Smooth muscle cell (in vitro differentiated cells): ENCODE results near the gene INTU. TPM values are rescaled to one million over a fixed set of nuclear protein-coding genes. Genes with fewer than 3 reads are reported as not detected.

Experiments used
- DNase-seq: peaks from one replicate; lab custom pipeline; 2025; ENCODE audit not compliant: unreplicated experiment; lab: John Stamatoyannopoulos, UW
- H2AFZ ChIP-seq: fragments of 200-600 bp; sonication (generic); 2 replicates; pipeline ENCODE4 v1.6.0; 2016; ENCODE audit warnings: antibody characterized with exemption, low read depth, mild to moderate bottlenecking
- H3F3A ChIP-seq: fragments of 200-600 bp; sonication (generic); 2 replicates; pipeline ENCODE4 v1.6.0; 2017; ENCODE audit warnings: antibody characterized with exemption, low read depth
- H3K27ac ChIP-seq: fragments of 200-600 bp; sonication (generic); 2 replicates; pipeline ENCODE4 v1.5.1; 2016; ENCODE audit warnings: low read depth, mild to moderate bottlenecking
- H3K27me3 ChIP-seq: fragments of 200-600 bp; sonication (generic); 2 replicates; pipeline ENCODE4 v1.6.1; 2016; ENCODE audit warnings: low read depth, mild to moderate bottlenecking
- H3K36me3 ChIP-seq: fragments of 200-600 bp; sonication (generic); 2 replicates; pipeline ENCODE4 v1.5.1; 2016; ENCODE audit warnings: low read depth
- H3K4me1 ChIP-seq: fragments of 200-600 bp; sonication (generic); 2 replicates; pipeline ENCODE4 v1.5.1; 2016; ENCODE audit warnings: low read depth
- H3K4me2 ChIP-seq: fragments of 200-600 bp; sonication (generic); 2 replicates; pipeline ENCODE4 v1.6.0; 2016; ENCODE audit warnings: mild to moderate bottlenecking
- H3K4me3 ChIP-seq: fragments of 200-600 bp; sonication (generic); 2 replicates; pipeline ENCODE4 v1.5.1; 2016; ENCODE audit warnings: mild to moderate bottlenecking
- H3K79me2 ChIP-seq: fragments of 200-600 bp; sonication (generic); 2 replicates; pipeline ENCODE4 v1.6.0; 2016; ENCODE audit warnings: low read depth, mild to moderate bottlenecking
- H3K9ac ChIP-seq: fragments of 200-600 bp; sonication (generic); 2 replicates; pipeline ENCODE4 v1.6.0; 2016; ENCODE audit warnings: low read depth
- H3K9me3 ChIP-seq: fragments of 200-600 bp; sonication (generic); replicated peaks from 2 replicates; pipeline ENCODE4 v1.5.1; 2016; ENCODE audit warnings: low read depth
- H4K20me1 ChIP-seq: fragments of 200-600 bp; sonication (generic); 2 replicates; pipeline ENCODE4 v1.6.0; 2016; ENCODE audit warnings: low read depth
- WGBS: methylation state at CpG from one replicate; pipeline ENCODE4 v1.1.7; 2016; ENCODE audit warnings: low lambda C conversion rate; 5-methylcytosine and 5-hydroxymethylcytosine counted together
- polyA plus RNA-seq: library from polyadenylated mRNA; unstranded; fragments of >200 nt; fragmentation: Nextera tagmentation; extraction: Ambion mirVana; gene quantifications from 2 replicates; pipeline ENCODE4 v1.2.1, GENCODE V29; 2016
- total RNA-seq: library from RNA; depleted of rRNA; stranded (reverse); fragments of >200 nt; gene quantifications from 2 replicates; pipeline ENCODE4 v1.2.3, GENCODE V29; 2014
- TF ChIP-seq, protein P1 (sequence below): fragments of 200-600 bp; sonication (generic); IDR thresholded peaks from 2 replicates; pipeline ENCODE4 v1.5.1; 2017; ENCODE audit warnings: borderline replicate concordance, mild to moderate bottlenecking, antibody characterized with exemption; ENCODE audit not compliant: insufficient read depth, poor library complexity, severe bottlenecking

INTU gene
- total and polyA plus RNA-seq, 2 experiments from 2014 or later, result 4.3 to 32.8 TPM

DNA sequence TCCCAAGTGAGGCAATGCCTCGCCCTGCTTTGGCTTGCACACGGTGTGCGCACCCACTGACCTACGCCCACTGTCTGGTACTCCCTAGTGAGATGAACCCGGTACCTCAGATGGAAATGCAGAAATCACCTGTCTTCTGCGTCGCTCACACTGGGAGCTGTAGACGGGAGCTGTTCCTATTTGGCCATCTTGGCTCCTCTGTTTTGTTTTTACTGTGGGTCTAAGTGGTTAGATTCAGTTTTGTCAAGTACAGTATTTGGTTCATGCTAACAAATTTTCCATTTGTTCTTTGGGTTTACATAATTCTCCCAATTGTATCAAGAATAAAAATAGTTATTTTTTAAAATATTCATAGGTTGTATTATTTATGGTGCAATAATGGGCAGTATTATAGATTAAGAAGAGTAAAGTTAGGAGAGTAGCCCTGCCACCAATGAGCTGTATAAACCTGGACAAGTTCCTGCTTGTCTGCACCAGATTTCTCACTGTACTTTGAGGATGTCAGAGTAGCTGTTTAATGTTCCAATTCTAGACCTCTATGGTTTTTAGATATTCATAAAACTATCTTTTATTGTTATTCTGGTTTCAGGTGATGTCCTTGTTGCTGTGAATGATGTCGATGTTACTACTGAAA lies 23.4 kb downstream of the INTU start:
- WGBS, result 60% methylated on average over 9 of the region's 9 CpGs
- no peaks in the 10 kb centered on the region for H3K9me3 ChIP-seq
- H3K9ac ChIP-seq, result no peak overlapping the region
- no peaks in the 10 kb centered on the region for H3K27me3 ChIP-seq
- H3K4me2 ChIP-seq, result peak overlapping the region; percentile 48
- DNase-seq, result no peak
- H4K20me1 ChIP-seq, result no peaks in the 10 kb centered on the region
- peak overlapping the region; percentile 32 for H3K4me3 ChIP-seq
- H2AFZ ChIP-seq, result no peak overlapping the region
- TF ChIP-seq, protein P1, sequence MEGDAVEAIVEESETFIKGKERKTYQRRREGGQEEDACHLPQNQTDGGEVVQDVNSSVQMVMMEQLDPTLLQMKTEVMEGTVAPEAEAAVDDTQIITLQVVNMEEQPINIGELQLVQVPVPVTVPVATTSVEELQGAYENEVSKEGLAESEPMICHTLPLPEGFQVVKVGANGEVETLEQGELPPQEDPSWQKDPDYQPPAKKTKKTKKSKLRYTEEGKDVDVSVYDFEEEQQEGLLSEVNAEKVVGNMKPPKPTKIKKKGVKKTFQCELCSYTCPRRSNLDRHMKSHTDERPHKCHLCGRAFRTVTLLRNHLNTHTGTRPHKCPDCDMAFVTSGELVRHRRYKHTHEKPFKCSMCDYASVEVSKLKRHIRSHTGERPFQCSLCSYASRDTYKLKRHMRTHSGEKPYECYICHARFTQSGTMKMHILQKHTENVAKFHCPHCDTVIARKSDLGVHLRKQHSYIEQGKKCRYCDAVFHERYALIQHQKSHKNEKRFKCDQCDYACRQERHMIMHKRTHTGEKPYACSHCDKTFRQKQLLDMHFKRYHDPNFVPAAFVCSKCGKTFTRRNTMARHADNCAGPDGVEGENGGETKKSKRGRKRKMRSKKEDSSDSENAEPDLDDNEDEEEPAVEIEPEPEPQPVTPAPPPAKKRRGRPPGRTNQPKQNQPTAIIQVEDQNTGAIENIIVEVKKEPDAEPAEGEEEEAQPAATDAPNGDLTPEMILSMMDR, result no peak
- H3K79me2 ChIP-seq, result no peaks in the 10 kb centered on the region
- H3K4me1 ChIP-seq, result no peaks in the 10 kb centered on the region
- no peaks in the 10 kb centered on the region for H3K36me3 ChIP-seq
- no peak overlapping the region for H3K27ac ChIP-seq
- no peaks in the 10 kb centered on the region for H3F3A ChIP-seq

DNA sequence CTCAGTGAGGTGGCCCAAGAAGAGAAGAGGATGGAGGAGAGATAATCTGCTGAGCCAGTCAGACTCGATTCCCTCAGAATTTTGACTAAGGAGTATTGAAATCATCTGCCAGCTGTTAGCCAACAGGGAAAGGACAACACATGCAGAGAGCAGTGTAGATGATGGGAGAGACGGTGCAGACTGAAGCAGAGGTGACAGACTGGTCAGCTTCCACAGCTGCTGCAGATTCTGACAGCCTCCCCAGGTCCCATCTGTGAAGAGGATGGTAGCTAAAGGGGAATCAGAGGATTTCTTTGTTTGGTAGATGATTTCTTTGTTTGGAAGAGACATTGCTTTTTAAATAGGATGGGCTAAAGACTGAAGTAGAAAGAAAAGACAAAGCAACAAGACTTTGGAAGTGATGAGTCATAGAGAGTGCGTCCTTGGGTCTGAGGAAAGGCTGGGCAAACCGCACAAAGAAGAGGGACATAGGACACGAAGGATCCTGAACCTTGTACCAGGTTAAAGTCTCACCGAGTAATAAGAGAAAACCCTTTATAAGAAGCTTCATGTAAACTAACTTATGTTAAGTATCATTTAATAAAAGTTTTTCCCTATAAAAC lies 27.6 kb downstream of the INTU start:
- no peak for DNase-seq
- H3K36me3 ChIP-seq, result peaks cover 3% of the 10 kb centered on the region
- H3K9ac ChIP-seq, result no peak overlapping the region
- no peak overlapping the region for H2AFZ ChIP-seq
- no peaks in the 10 kb centered on the region for H3K27me3 ChIP-seq
- WGBS, result 89% methylated on average over 6 of the region's 6 CpGs
- H3K9me3 ChIP-seq, result no peaks in the 10 kb centered on the region
- H3F3A ChIP-seq, result no peaks in the 10 kb centered on the region
- no peak overlapping the region for H3K4me3 ChIP-seq
- TF ChIP-seq, protein P1, result no peak
- no peaks in the 10 kb centered on the region for H4K20me1 ChIP-seq
- H3K27ac ChIP-seq, result no peak overlapping the region
- H3K4me2 ChIP-seq, result no peak overlapping the region
- H3K4me1 ChIP-seq, result no peaks in the 10 kb centered on the region
- no peaks in the 10 kb centered on the region for H3K79me2 ChIP-seq

DNA sequence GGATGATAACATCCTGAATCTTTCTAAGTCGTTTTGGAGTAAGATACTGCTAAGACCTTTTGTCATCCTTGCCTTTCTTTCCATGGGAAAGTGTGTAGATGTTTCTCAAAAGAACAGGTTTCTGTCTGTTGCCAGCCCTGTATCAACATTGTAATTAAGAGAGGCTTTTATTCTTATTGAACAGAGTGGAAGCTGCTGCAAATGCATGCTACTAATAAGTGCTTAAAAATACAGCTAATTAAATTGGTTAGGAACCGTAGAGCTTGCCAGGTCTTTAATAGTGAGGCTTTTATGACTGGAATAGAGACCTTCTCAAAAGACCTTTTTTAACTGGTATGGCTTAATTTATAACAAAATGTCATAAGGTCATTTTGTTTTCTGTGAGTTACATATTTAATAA lies 34.4 kb downstream of the INTU start:
- H4K20me1 ChIP-seq, result no peaks in the 10 kb centered on the region
- H3K9ac ChIP-seq, result no peak overlapping the region
- TF ChIP-seq, protein P1, result no peak
- H3K9me3 ChIP-seq, result no peaks in the 10 kb centered on the region
- no peak for DNase-seq
- no peaks in the 10 kb centered on the region for H3K79me2 ChIP-seq
- no peak overlapping the region for H3K4me2 ChIP-seq
- no peaks in the 10 kb centered on the region for H3F3A ChIP-seq
- 90% methylated on average over 2 of the region's 2 CpGs for WGBS
- H3K36me3 ChIP-seq, result peaks cover 3% of the 10 kb centered on the region
- H3K27me3 ChIP-seq, result no peaks in the 10 kb centered on the region
- no peak overlapping the region for H3K27ac ChIP-seq
- no peak overlapping the region for H3K4me3 ChIP-seq
- no peak overlapping the region for H2AFZ ChIP-seq
- H3K4me1 ChIP-seq, result peaks cover 8% of the 10 kb centered on the region

DNA sequence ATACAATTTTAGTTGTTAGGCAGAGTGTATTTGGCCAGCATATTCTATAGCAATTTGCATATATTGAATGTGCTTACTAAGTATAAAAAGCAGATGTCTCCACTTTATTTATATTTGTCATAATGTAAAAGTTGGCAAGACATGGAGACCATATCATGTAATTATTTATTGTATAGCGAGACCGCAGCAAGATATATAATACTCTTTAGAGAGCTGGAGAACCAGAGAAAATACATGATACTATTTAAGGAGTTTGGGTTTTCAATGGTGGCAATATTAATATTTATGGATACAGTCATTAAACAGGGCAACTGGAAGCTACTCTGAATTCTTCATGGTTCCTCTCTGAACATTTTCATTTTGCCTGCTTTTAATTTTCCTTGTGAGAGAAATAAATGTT lies 35.0 kb downstream of the INTU start:
- Histone ChIP-seq H3K36me3 (peaks cover 3% of the 10 kb centered on the region), H4K20me1 (no peaks in the 10 kb centered on the region), H2AFZ (no peak overlapping the region), H3K4me3 (no peak overlapping the region), H3K9ac (no peak overlapping the region), H3K4me1 (peaks cover 8% of the 10 kb centered on the region), H3K4me2 (no peak overlapping the region), H3K27ac (no peak overlapping the region), H3K9me3 (no peaks in the 10 kb centered on the region), H3K27me3 (no peaks in the 10 kb centered on the region), H3K79me2 (no peaks in the 10 kb centered on the region), H3F3A (no peaks in the 10 kb centered on the region)
- TF ChIP-seq, protein P1, result no peak
- no peak for DNase-seq
- WGBS, result 98% methylated on average over 2 of the region's 2 CpGs
